ENCODE results near the gene ARHGAP4. TPM values are rescaled to one million over a fixed set of nuclear protein-coding genes. Genes with fewer than 3 reads are reported as not detected.

Gene ARHGAP4
- total RNA-seq, 4 donors from 2014 or later, result 16.6 to 72.2 (median 36.4) TPM

- ATAC-seq (ENCODE audit: low FRiP score), result no peak
- no peak for DNase-seq (ENCODE audit: low spot score)
- TF ChIP-seq CTCF (IDR thresholded peaks at IDR 0.05), result no peak
Observed at GRCh38 chrX:153903991-153904957, 21.8 kb downstream of the ARHGAP4 start, which contains the start of gene AVPR2. AVPR2 (plus strand) TSS chrX:153904673; CDS start chrX:153905146, 473 bp downstream.

- TF ChIP-seq CTCF (IDR thresholded peaks at IDR 0.05), result no peak
- DNase-seq (ENCODE audit: low spot score), result no peak
Observed at GRCh38 chrX:153903238-153903980, 22.7 kb downstream of the ARHGAP4 start.

GRCh38 chrX:153902385-153902784 lies 23.7 kb downstream of the ARHGAP4 start:
- DNase-seq (ENCODE audit: low spot score) (no peak), ATAC-seq (ENCODE audit: low FRiP score) (peak; percentile 48)
- no peak for TF ChIP-seq CTCF (IDR thresholded peaks at IDR 0.05)

More at GRCh38 chrX:153903238-153903980, 22.7 kb downstream of the ARHGAP4 start:
- ATAC-seq (ENCODE audit: low FRiP score), result no peak

GRCh38 chrX:153901753-153902140 lies 24.3 kb downstream of the ARHGAP4 start:
- no peak for TF ChIP-seq CTCF (IDR thresholded peaks at IDR 0.05)
- ATAC-seq (ENCODE audit: low FRiP score), result no peak
- no peak for DNase-seq (ENCODE audit: low spot score)

GRCh38 chrX:153900831-153901752 lies 25.0 kb downstream of the ARHGAP4 start:
- DNase-seq (ENCODE audit: low spot score) (no peak), ATAC-seq (ENCODE audit: low FRiP score) (peak; percentile 88)
- no peak for TF ChIP-seq CTCF (IDR thresholded peaks at IDR 0.05)

GRCh38 chrX:153897899-153898298 lies 28.2 kb downstream of the ARHGAP4 start:
- TF ChIP-seq CTCF (IDR thresholded peaks at IDR 0.05), result no peak
- ATAC-seq (ENCODE audit: low FRiP score) (no peak), DNase-seq (ENCODE audit: low spot score) (no peak)
